SJCRH30 (cell line): ENCODE measurements around the gene CYP19A1. TPM values are rescaled to one million over a fixed set of nuclear protein-coding genes. Genes with fewer than 3 reads are reported as not detected.

Source experiments
- DNase-seq, 2 experiments: peaks; one replicate each; pipeline ENCODE4 v3.0.0-alpha.2; 2015 to 2020
- H3K27ac ChIP-seq: fragments of 250-450 bp; sonication (Bioruptor Pico); 2 replicates; pipeline ENCODE4 v1.5.1; 2020; ENCODE audit warnings: mild to moderate bottlenecking, moderate library complexity
- H3K27me3 ChIP-seq: fragments of 250-450 bp; sonication (Bioruptor Pico); 2 replicates; pipeline ENCODE4 v1.5.1; 2020; ENCODE audit warnings: mild to moderate bottlenecking, moderate library complexity
- H3K36me3 ChIP-seq: fragments of 250-450 bp; sonication (Bioruptor Pico); 2 replicates; pipeline ENCODE4 v1.5.1; 2020; ENCODE audit warnings: mild to moderate bottlenecking, moderate library complexity
- H3K4me1 ChIP-seq: fragments of 250-450 bp; sonication (Bioruptor Pico); 2 replicates; pipeline ENCODE4 v1.5.1; 2020; ENCODE audit warnings: mild to moderate bottlenecking, moderate library complexity
- H3K4me3 ChIP-seq: fragments of 250-450 bp; sonication (Bioruptor Pico); 2 replicates; pipeline ENCODE4 v1.5.1; 2020; ENCODE audit warnings: mild to moderate bottlenecking, moderate library complexity
- H3K9me3 ChIP-seq: fragments of 250-450 bp; sonication (Bioruptor Pico); replicated peaks from 2 replicates; pipeline ENCODE4 v1.5.1; 2020; ENCODE audit warnings: mild to moderate bottlenecking, moderate library complexity
- total RNA-seq: library from RNA; depleted of rRNA; stranded (reverse); fragments of >200 nt; shearing (Covaris generic); gene quantifications from 2 replicates; pipeline ENCODE4 v1.2.3, GENCODE V29; 2014; rRNA removed

Gene CYP19A1
- total RNA-seq, 1 experiment from 2014 or later, result not detected

GRCh38 chr15:51180011-51180410 lies 158.4 kb downstream of the CYP19A1 start:
- no peak for DNase-seq
- no peak overlapping the region for H3K4me3 ChIP-seq
- H3K27me3 ChIP-seq, result no peaks in the 10 kb centered on the region
- no peaks in the 10 kb centered on the region for H3K36me3 ChIP-seq
- H3K27ac ChIP-seq, result no peak overlapping the region
- no peaks in the 10 kb centered on the region for H3K9me3 ChIP-seq
- H3K4me1 ChIP-seq, result no peaks in the 10 kb centered on the region

GRCh38 chr15:51172193-51172592 lies 166.2 kb downstream of the CYP19A1 start:
- no peak for DNase-seq
- Histone ChIP-seq H3K9me3 (no peaks in the 10 kb centered on the region), H3K27me3 (no peaks in the 10 kb centered on the region), H3K4me3 (no peak overlapping the region), H3K27ac (no peak overlapping the region), H3K4me1 (no peaks in the 10 kb centered on the region), H3K36me3 (no peaks in the 10 kb centered on the region)

- H3K4me1 ChIP-seq, result no peaks in the 10 kb centered on the region
Observed at GRCh38 chr15:51171634-51171932, 166.8 kb downstream of the CYP19A1 start.

GRCh38 chr15:51170882-51171633 lies 167.3 kb downstream of the CYP19A1 start:
- H3K36me3 ChIP-seq, result no peaks in the 10 kb centered on the region
- no peaks in the 10 kb centered on the region for H3K27me3 ChIP-seq
- DNase-seq, result no peak
- H3K4me3 ChIP-seq, result no peak overlapping the region
- H3K27ac ChIP-seq, result no peak overlapping the region
- no peaks in the 10 kb centered on the region for H3K4me1 ChIP-seq
- no peaks in the 10 kb centered on the region for H3K9me3 ChIP-seq

More at GRCh38 chr15:51171634-51171932, 166.8 kb downstream of the CYP19A1 start:
- H3K4me3 ChIP-seq, result no peak overlapping the region
- H3K27ac ChIP-seq, result no peak overlapping the region
- no peaks in the 10 kb centered on the region for H3K27me3 ChIP-seq
- H3K9me3 ChIP-seq, result no peaks in the 10 kb centered on the region
- no peaks in the 10 kb centered on the region for H3K36me3 ChIP-seq
- no peak for DNase-seq

- peaks cover 5% of the 10 kb centered on the region; the same call in 1 of the 2 replicates for H3K4me1 ChIP-seq
- no peaks in the 10 kb centered on the region for H3K36me3 ChIP-seq
- H3K27ac ChIP-seq, result no peak overlapping the region
- DNase-seq, result no peak
- H3K27me3 ChIP-seq, result no peaks in the 10 kb centered on the region
- no peak overlapping the region for H3K4me3 ChIP-seq
- no peaks in the 10 kb centered on the region for H3K9me3 ChIP-seq
Observed at GRCh38 chr15:51168700-51169099, 169.7 kb downstream of the CYP19A1 start.

- DNase-seq, result peak; percentile 12 to 42
- no peaks in the 10 kb centered on the region for H3K27me3 ChIP-seq
- peak overlapping the region; percentile 10; the same call in 1 of the 2 replicates for H3K4me3 ChIP-seq
- H3K36me3 ChIP-seq, result no peaks in the 10 kb centered on the region
- H3K27ac ChIP-seq, result no peak overlapping the region
- no peaks in the 10 kb centered on the region for H3K9me3 ChIP-seq
- H3K4me1 ChIP-seq, result peaks cover 19% of the 10 kb centered on the region
Observed at GRCh38 chr15:51163843-51164242, 174.6 kb downstream of the CYP19A1 start.

- DNase-seq, result peak; percentile 49 to 81
- Histone ChIP-seq H3K4me1 (peaks cover 19% of the 10 kb centered on the region), H3K9me3 (no peaks in the 10 kb centered on the region), H3K4me3 (peak overlapping the region; percentile 10; the same call in 1 of the 2 replicates), H3K36me3 (no peaks in the 10 kb centered on the region), H3K27ac (no peak overlapping the region), H3K27me3 (no peaks in the 10 kb centered on the region)
Observed at GRCh38 chr15:51162865-51163762, 175.3 kb downstream of the CYP19A1 start.

- H3K27ac ChIP-seq, result no peak overlapping the region
- peak; percentile 19 to 54 for DNase-seq
- no peaks in the 10 kb centered on the region for H3K27me3 ChIP-seq
Observed at GRCh38 chr15:51161491-51162220, 176.7 kb downstream of the CYP19A1 start.

GRCh38 chr15:51160484-51160883 lies 177.9 kb downstream of the CYP19A1 start:
- H3K27me3 ChIP-seq, result no peaks in the 10 kb centered on the region
- no peak overlapping the region for H3K27ac ChIP-seq
- no peaks in the 10 kb centered on the region for H3K9me3 ChIP-seq

More at GRCh38 chr15:51161491-51162220, 176.7 kb downstream of the CYP19A1 start:
- H3K36me3 ChIP-seq, result no peaks in the 10 kb centered on the region
- H3K4me1 ChIP-seq, result peaks cover 20% of the 10 kb centered on the region
- H3K9me3 ChIP-seq, result no peaks in the 10 kb centered on the region
- no peak overlapping the region for H3K4me3 ChIP-seq

More at GRCh38 chr15:51160484-51160883, 177.9 kb downstream of the CYP19A1 start:
- DNase-seq, result no peak
- Histone ChIP-seq H3K4me3 (no peak overlapping the region), H3K4me1 (peaks cover 29% of the 10 kb centered on the region), H3K36me3 (no peaks in the 10 kb centered on the region)

Other genes with a start within 250 kb of the CYP19A1 start
- 0.04 and 0.05 TPM in 2 replicates for gene TNFAIP8L3, start 243.7 kb downstream of the CYP19A1 start, total RNA-seq
- gene GLDN, start 3.1 kb upstream of the CYP19A1 start, total RNA-seq, result 0.18 and 0.43 TPM in 2 replicates